GM13977 (cell line): ENCODE measurements around the gene EDARADD.

Experiments used
- DNase-seq: peaks from one replicate; pipeline ENCODE4 v3.0.0; 2012; ENCODE audit warnings: low spot score
- CTCF ChIP-seq: IDR thresholded peaks from 2 replicates; pipeline ENCODE4 v1.5.1; 2012; ENCODE audit warnings: mild to moderate bottlenecking, control low read depth; ENCODE audit not compliant: insufficient read depth; ENCODE audit errors: extremely low read depth, missing control alignments
- in situ Hi-C: fragments of 300-500 bp; cut with MboI; formaldehyde crosslinking; loops from one replicate; pipeline ENCODE4 v1.12.0; 2022; ENCODE audit warnings: low sequenced_read_pairs, low pct_unique_long_range_greater_than_20kb, mixed read lengths, inconsistent platforms; ENCODE audit not compliant: unreplicated experiment

The EDARADD gene

DNA sequence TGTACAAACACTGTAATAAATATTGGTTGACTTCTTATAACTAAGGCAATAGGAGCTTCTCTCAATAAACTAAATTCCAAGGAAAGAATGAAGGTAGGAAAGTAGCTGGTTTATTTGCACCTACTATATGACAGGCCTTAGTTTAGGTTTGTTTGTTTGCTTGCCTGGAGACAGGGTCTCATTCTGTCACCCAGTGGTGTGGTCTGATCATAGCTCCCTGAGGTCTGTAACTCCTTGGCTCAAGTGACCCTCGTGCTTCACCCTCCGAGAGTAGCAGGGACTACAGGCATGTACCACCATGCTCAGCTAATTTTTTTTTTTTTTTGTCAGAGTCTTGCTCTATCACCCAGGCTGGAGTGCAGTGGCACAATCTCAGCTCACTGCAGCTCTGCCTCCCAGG lies 1.9 kb upstream of the EDARADD start:
- in situ Hi-C loops, result no loop called here
- DNase-seq, result no peak
- peak; percentile 17 for TF ChIP-seq CTCF

- in situ Hi-C loops, result no loop called here
- TF ChIP-seq CTCF, result no peak
- no peak for DNase-seq
These were observed 768 bp downstream of the EDARADD start for GRCh38 chr1:236394879-236395229.

- DNase-seq, result peak; percentile 82
- in situ Hi-C loops, result no loop called here
- TF ChIP-seq CTCF, result no peak
These were observed 1.3 kb downstream of the EDARADD start for GRCh38 chr1:236395230-236395946.

- DNase-seq, result no peak
- no peak for TF ChIP-seq CTCF
- in situ Hi-C loops, result no loop called here
These were observed 2.0 kb downstream of the EDARADD start for GRCh38 chr1:236395947-236396664.

DNA sequence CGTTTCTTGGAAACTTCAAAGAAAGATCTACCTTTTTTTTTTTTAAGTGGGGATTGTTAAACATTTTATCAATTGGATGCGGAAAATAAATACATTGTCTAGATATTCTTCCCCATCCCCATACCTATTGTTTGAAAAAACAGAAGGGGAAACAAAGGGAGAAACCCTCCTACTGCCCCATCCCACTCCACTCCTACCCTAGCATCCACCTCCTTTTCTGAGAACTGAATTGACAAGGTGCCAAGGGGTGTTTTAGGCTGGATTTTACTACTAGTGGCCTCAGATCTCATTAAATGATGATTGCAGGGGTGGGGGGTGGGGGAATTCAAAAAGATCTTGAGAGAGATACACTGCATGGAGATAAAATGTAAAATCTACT lies 2.6 kb downstream of the EDARADD start:
- no peak for DNase-seq
- TF ChIP-seq CTCF, result no peak
- in situ Hi-C loops, result no loop called here

DNA sequence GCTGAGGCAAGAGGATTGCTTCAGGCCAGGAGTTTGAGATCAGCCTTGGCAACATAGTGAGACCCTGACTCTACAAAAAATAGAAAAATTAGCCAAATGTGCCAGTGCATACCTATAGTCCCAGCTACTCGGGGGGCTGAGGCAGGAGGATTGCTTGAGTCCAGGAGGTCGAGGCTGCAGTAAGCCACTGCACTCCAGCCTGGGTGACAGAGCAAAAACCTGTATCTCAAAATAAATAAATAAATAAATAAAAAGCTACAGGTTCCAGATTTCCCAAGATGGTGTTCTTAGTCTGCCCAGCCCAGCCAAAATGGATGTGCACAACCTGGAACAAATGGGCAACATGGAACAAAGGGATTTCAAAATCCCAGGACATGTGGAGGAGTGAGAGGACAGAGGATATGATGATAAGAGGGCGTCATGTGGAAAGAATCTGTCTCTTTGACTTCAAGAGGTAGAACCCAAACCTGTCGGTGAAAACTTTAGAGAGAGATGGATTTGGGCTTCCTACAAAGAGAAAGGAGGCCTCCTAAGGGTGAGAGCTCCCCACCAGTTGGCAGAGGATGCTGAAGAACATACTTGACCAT lies 3.2 kb downstream of the EDARADD start:
- DNase-seq, result no peak
- no peak for TF ChIP-seq CTCF
- in situ Hi-C loops, result no loop called here
